Endothelial cell of umbilical vein (primary cell): ENCODE measurements around the gene UFSP2. TPM values are rescaled to one million over a fixed set of nuclear protein-coding genes. Genes with fewer than 3 reads are reported as not detected.

Source experiments
- BruUV-seq: library from RNA; stranded (reverse); fragments of 400-500 nt; replicated peaks from 2 replicates; lab custom pipeline; 2021; lab: Mats Ljungman, UMichigan
- CTCF ChIA-PET: fragments of 300-600, 350-600 bp; sonication (Branson Sonifier 250); formaldehyde crosslinking; loops from one replicate; lab custom pipeline; 2021; ENCODE audit warnings: antibody characterized with exemption, inconsistent platforms; lab: Charles Lee
- POLR2A ChIA-PET: fragments of 300-600, 350-600 bp; sonication (Branson Sonifier 250); formaldehyde crosslinking; loops from one replicate; lab custom pipeline; 2021; ENCODE audit warnings: antibody characterized with exemption, inconsistent platforms; lab: Charles Lee
- DNase-seq: peaks from one replicate; pipeline ENCODE4 v3.0.0-alpha.2; 2011; ENCODE audit warnings: low read depth, low spot score
- FAIRE-seq: peaks from 2 replicates; lab custom pipeline; 2011; peaks lifted over from hg19 to GRCh38; lab: Jason Lieb, UNC
- H2AFZ ChIP-seq: 2 replicates; pipeline ENCODE4 v1.6.0; 2012; ENCODE audit warnings: low read depth, low read length, control low read depth, inconsistent platforms
- H3K27ac ChIP-seq: 2 replicates; pipeline ENCODE4 v1.5.1; 2011; ENCODE audit warnings: low read depth, mild to moderate bottlenecking, control low read depth, low read length, moderate library complexity; ENCODE audit not compliant: insufficient read depth
- H3K27me3 ChIP-seq, 2 experiments: 2 replicates each; pipeline versions ENCODE4 v1.6.0 to v1.6.1; 2011; ENCODE audit warnings: low read length in 2 of 2, mixed read lengths in 1 of 2; ENCODE audit not compliant: control insufficient read depth in 2 of 2, insufficient read depth in 2 of 2
- H3K36me3 ChIP-seq, 2 experiments: 2 replicates in 1 of 2; 3 replicates in 1 of 2; pipeline ENCODE4 v1.5.1; 2011; ENCODE audit warnings: low read length in 2 of 2, mild to moderate bottlenecking in 1 of 2, moderate library complexity in 1 of 2; ENCODE audit not compliant: control insufficient read depth in 2 of 2, insufficient read depth in 2 of 2; ENCODE audit errors: extremely low read depth in 1 of 2
- H3K4me1 ChIP-seq: 3 replicates; pipeline ENCODE4 v1.5.1; 2011; ENCODE audit warnings: mild to moderate bottlenecking, low read length; ENCODE audit not compliant: control insufficient read depth, insufficient read depth; ENCODE audit errors: extremely low read depth
- H3K4me2 ChIP-seq: 2 replicates; pipeline ENCODE4 v1.6.1; 2011; ENCODE audit warnings: low read length, control low read depth, mixed read lengths; ENCODE audit not compliant: insufficient read depth
- H3K4me3 ChIP-seq, 3 experiments: fragments of 200-600 bp in 1 of 3; sonication (generic), shearing (Covaris generic) in 1 of 3; replicated peaks in 1 of 3; 2 replicates each; pipeline ENCODE4 v1.5.1; 2011 to 2016; ENCODE audit warnings: control low read depth in 3 of 3, low read length in 3 of 3, mild to moderate bottlenecking in 2 of 3, inconsistent platforms in 1 of 3, low read depth in 1 of 3, moderate library complexity in 1 of 3; ENCODE audit not compliant: insufficient read depth in 1 of 3
- H3K79me2 ChIP-seq: 2 replicates; pipeline ENCODE4 v1.6.0; 2012; ENCODE audit warnings: low read length, inconsistent platforms; ENCODE audit not compliant: control insufficient read depth, insufficient read depth
- H3K9ac ChIP-seq: replicated peaks from 2 replicates; pipeline ENCODE3; 2011; ENCODE audit warnings: low read length, control low read depth; ENCODE audit not compliant: insufficient read depth; ENCODE audit errors: extremely low read depth
- H3K9me1 ChIP-seq: replicated peaks from 3 replicates; pipeline ENCODE4 v1.6.0; 2011; ENCODE audit warnings: mild to moderate bottlenecking, low read length; ENCODE audit not compliant: control insufficient read depth, insufficient read depth; ENCODE audit errors: extremely low read depth
- H3K9me3 ChIP-seq: replicated peaks from 2 replicates; pipeline ENCODE4 v1.5.1; 2012; ENCODE audit warnings: low read length, inconsistent platforms; ENCODE audit not compliant: control insufficient read depth, insufficient read depth
- H4K20me1 ChIP-seq: replicated peaks from 2 replicates; pipeline ENCODE3; 2011; ENCODE audit warnings: mild to moderate bottlenecking, low read length; ENCODE audit not compliant: control insufficient read depth, insufficient read depth; ENCODE audit errors: extremely low read depth
- CTCF ChIP-seq, 2 donors: IDR thresholded peaks; 1 replicate in 1 of 2; 2 replicates in 1 of 2; pipeline ENCODE4 v1.5.1; 2011; ENCODE audit warnings: low read length in 2 of 2, mild to moderate bottlenecking in 2 of 2, moderate library complexity in 2 of 2, control low read depth in 1 of 2, inconsistent platforms in 1 of 2, low read depth in 1 of 2; ENCODE audit not compliant: insufficient read depth in 1 of 2; ENCODE audit errors: extremely low read depth in 1 of 2
- EZH2 ChIP-seq: IDR thresholded peaks from 2 replicates; pipeline ENCODE4 v1.6.1; 2012; ENCODE audit warnings: borderline replicate concordance, low read depth, mild to moderate bottlenecking, moderate library complexity, low read length, inconsistent platforms; ENCODE audit not compliant: severe bottlenecking
- FOS ChIP-seq: IDR thresholded peaks from 2 replicates; pipeline ENCODE4 v1.6.1; 2011; ENCODE audit warnings: mild to moderate bottlenecking, low read length, moderate library complexity, borderline replicate concordance; ENCODE audit not compliant: insufficient read depth
- GATA2 ChIP-seq: IDR thresholded peaks from 2 replicates; pipeline ENCODE4 v1.7.0; 2011; ENCODE audit warnings: low read depth, mild to moderate bottlenecking, moderate library complexity, mixed read lengths, low read length; ENCODE audit not compliant: insufficient read length, insufficient read depth
- JUN ChIP-seq: IDR thresholded peaks from 2 replicates; pipeline ENCODE4 v1.6.1; 2011; ENCODE audit warnings: borderline replicate concordance, low read depth; ENCODE audit not compliant: insufficient read length, insufficient read depth
- MAX ChIP-seq: IDR thresholded peaks from 2 replicates; pipeline ENCODE4 v1.6.1; 2011; ENCODE audit not compliant: insufficient read depth, insufficient read length
- MYC ChIP-seq: IDR thresholded peaks from one replicate; pipeline ENCODE4 v1.6.1; 2011; ENCODE audit warnings: mild to moderate bottlenecking, low read depth, low read length
- POLR2A ChIP-seq: IDR thresholded peaks from 2 replicates; pipeline ENCODE4 v1.6.1; 2012; ENCODE audit warnings: low read depth, mild to moderate bottlenecking, control low read depth, low read length
- POLR2AphosphoS5 ChIP-seq: IDR thresholded peaks from 2 replicates; pipeline ENCODE4 v1.6.1; 2012; ENCODE audit warnings: low read depth, mild to moderate bottlenecking, control low read depth, low read length, moderate library complexity; ENCODE audit not compliant: insufficient read depth
- dilution Hi-C: fragments of 300-500 bp; cut with MboI; formaldehyde crosslinking; loops from one replicate; pipeline ENCODE4 v1.15.0; 2019; ENCODE audit warnings: low sequenced_read_pairs; ENCODE audit not compliant: extremely low pct_ligation_motif_present
- intact Hi-C: fragments of 100-400 bp; cut with micrococcal nuclease; formaldehyde crosslinking; loops from one replicate; pipeline ENCODE4 v1.10.0; 2022
- polyA plus RNA-seq, 4 experiments: library from polyadenylated mRNA; depleted of rRNA in 3 of 4; stranded (reverse) in 3 of 4; unstranded in 1 of 4; fragments of >200 nt; gene quantifications; 2 replicates each; pipeline versions ENCODE4 v1.2.1 to v1.2.3, GENCODE V29; 2011 to 2012; ENCODE audit warnings: missing spikeins in 1 of 4
- total RNA-seq: library from RNA; stranded (reverse); gene quantifications from 2 replicates; pipeline ENCODE4 v1.2.3, GENCODE V29; 2021

UFSP2 gene
- total and polyA plus RNA-seq, 2 donors (not counting 3 experiments of a cell fraction or from before 2014, with no cell fraction given), result 25.2 to 26.7 TPM

- no peaks in the 10 kb centered on the region for H3K36me3 ChIP-seq
- peak; percentile 79 for DNase-seq
- ChIA-PET POLR2A (no interaction called here), CTCF (interaction anchor here (1.7 kb wide), 1 partner anchor 14 kb away, joined by 5 read pairs; no protein-coding TSS in a partner anchor)
- H2AFZ ChIP-seq, result no peak overlapping the region
- TF ChIP-seq POLR2AphosphoS5 (no peak), GATA2 (peak; percentile 62), JUN (peak; percentile 62), CTCF (IDR thresholded peaks at IDR 0.05; ENCODE audit: extremely low read depth in 1 of 2, insufficient read depth in 1 of 2, low read depth in 1 of 2, low read length in 2 of 2) (no peak), MYC (peak; percentile 15), MAX (peak; percentile 34), POLR2A (no peak), EZH2 (no peak), FOS (peak; percentile 80)
- H3K4me1 ChIP-seq, result peaks cover 31% of the 10 kb centered on the region
- no peaks in the 10 kb centered on the region for H3K79me2 ChIP-seq
- H3K9me3 ChIP-seq, result no peaks in the 10 kb centered on the region
- BruUV-seq, result no TSS peak
- no peak overlapping the region for H3K4me2 ChIP-seq
- no peaks in the 10 kb centered on the region for H3K9me1 ChIP-seq
- H3K9ac ChIP-seq, result peak overlapping the region; percentile 82
- H4K20me1 ChIP-seq, result no peaks in the 10 kb centered on the region
- intact Hi-C loops, result no loop called here
- no peak overlapping the region for H3K4me3 ChIP-seq
- dilution Hi-C loops, result no loop called here
- no peaks in the 10 kb centered on the region for H3K27me3 ChIP-seq
- FAIRE-seq, result peak; percentile 66
- H3K27ac ChIP-seq, result peak overlapping the region; percentile 100
These were observed 65.9 kb downstream of the UFSP2 start for GRCh38 chr4:185359767-185360446.
